HepG2 (cell line): ENCODE measurements around the gene MAP2K5. TPM values are rescaled to one million over a fixed set of nuclear protein-coding genes. Genes with fewer than 3 reads are reported as not detected.
A peak's percentile ranks its signal among the peaks of the same experiment; 100 is the strongest.

Experiments
- ATM ChIP-seq: fragments of 450-650 bp; IDR thresholded peaks from 2 replicates; pipeline ENCODE4 v1.7.1; 2017; ENCODE audit warnings: mild to moderate bottlenecking, borderline replicate concordance
- GLI4 ChIP-seq: sonication (generic); formaldehyde crosslinking; IDR thresholded peaks from 2 replicates; pipeline ENCODE4 v1.5.1; 2020; ENCODE audit warnings: missing genetic modification reagents, mild to moderate bottlenecking, moderate library complexity, borderline replicate concordance
- GMEB2 ChIP-seq: IDR thresholded peaks from 2 replicates; pipeline ENCODE4 v1.6.1; 2016; ENCODE audit warnings: missing biosample characterization, missing genetic modification reagents, low read depth
- MAFG ChIP-seq: sonication (generic); formaldehyde crosslinking; IDR thresholded peaks from 2 replicates; pipeline ENCODE4 v1.5.1; 2020; ENCODE audit warnings: mild to moderate bottlenecking, missing genetic modification reagents
- MYPOP ChIP-seq: sonication (generic); formaldehyde crosslinking; IDR thresholded peaks from 2 replicates; pipeline ENCODE4 v1.8.1; 2023; ENCODE audit warnings: mild to moderate bottlenecking, moderate library complexity, missing genetic modification reagents
- TBX3 ChIP-seq: fragments of 450-650 bp; IDR thresholded peaks from 2 replicates; pipeline ENCODE4 v1.6.1; 2017; ENCODE audit warnings: antibody characterized with exemption, mild to moderate bottlenecking, inconsistent platforms, borderline replicate concordance
- U2AF2 ChIP-seq: fragments of 200-400 bp; formaldehyde crosslinking; IDR thresholded peaks from 2 replicates; pipeline ENCODE4 v1.6.1; 2017; ENCODE audit warnings: low read depth, mild to moderate bottlenecking, low read length
- ZBED4 ChIP-seq: sonication (generic); formaldehyde crosslinking; IDR thresholded peaks from 2 replicates; pipeline ENCODE4 v1.4.0; 2020; ENCODE audit warnings: missing genetic modification reagents, borderline replicate concordance
- ZBTB42 ChIP-seq: sonication (generic); formaldehyde crosslinking; IDR thresholded peaks from 2 replicates; pipeline ENCODE4 v1.5.0; 2020; ENCODE audit warnings: mild to moderate bottlenecking, missing genetic modification reagents
- ZNF275 ChIP-seq: sonication (generic); formaldehyde crosslinking; IDR thresholded peaks from 2 replicates; pipeline ENCODE4 v1.8.0; 2022; ENCODE audit warnings: missing genetic modification reagents, mild to moderate bottlenecking, inconsistent platforms, borderline replicate concordance
- ZNF318 ChIP-seq: sonication (generic); formaldehyde crosslinking; IDR thresholded peaks from 2 replicates; pipeline ENCODE4 v1.4.0; 2020; ENCODE audit warnings: mild to moderate bottlenecking, missing genetic modification reagents
- polyA plus RNA-seq, 8 experiments: library from polyadenylated mRNA; depleted of rRNA in 3 of 8; stranded (reverse) in 7 of 8; unstranded in 1 of 8; fragments of >200 nt; fragmentation: Illumina TruSeq in 4 of 8; extraction: Trizol in 4 of 8; gene quantifications; 2 replicates each; pipeline versions ENCODE4 v1.2.1 to v1.2.3, GENCODE V29; 2011 to 2016; ENCODE audit warnings: low read depth in 4 of 8, missing spikeins in 1 of 8, mixed read lengths in 1 of 8; ENCODE audit not compliant: insufficient read depth in 1 of 8
- total RNA-seq, 5 experiments: library from RNA; depleted of rRNA; stranded (reverse); fragments of >200 nt; fragmentation: Illumina TruSeq; extraction: Trizol; gene quantifications; 2 replicates each; pipeline ENCODE4 v1.2.3, GENCODE V29; 2016; ENCODE audit warnings: low read depth in 1 of 5

MAP2K5 gene
- total and polyA plus RNA-seq, 2 of the 13 experiments (the other 11 are each of a cell fraction or from before 2014, with no cell fraction given), result 4.0 to 4.3 TPM

- TF ChIP-seq ZNF275 (CRISPR knock-in tag) (no peak), ZNF318 (CRISPR knock-in tag) (no peak), ATM (no peak), MAFG (no peak), ZBED4 (CRISPR knock-in tag) (no peak), GLI4 (CRISPR knock-in tag) (no peak), TBX3 (peak; percentile 47; the same call in 1 of the 2 replicates), MYPOP (CRISPR knock-in tag) (no peak), U2AF2 (no peak), GMEB2 (CRISPR knock-in tag) (no peak), ZBTB42 (CRISPR knock-in tag) (no peak)
These were observed 301.3 kb downstream of the MAP2K5 start (continued) for GRCh38 chr15:67843571-67844387.
